ENCODE measurements around the gene SH3GL3. TPM values are rescaled to one million over a fixed set of nuclear protein-coding genes. Genes with fewer than 3 reads are reported as not detected.

Gene SH3GL3
- polyA plus RNA-seq, 2 of the 4 experiments (the other 2 are of a cell fraction) = 0.19 to 0.21 TPM

- DNase-seq (ENCODE audit: low read depth in 1 of 2, low spot score in 1 of 2) = no peak
- whole genome bisulfite sequencing (ENCODE audit: missing lambda C conversion rate) = 23% methylated on average over 6 of the region's 6 CpGs
- POLR2A ChIA-PET = no interaction called here
- no peak for ATAC-seq
- no peak for TF ChIP-seq NPAS2 (CRISPR knock-in tag; IDR thresholded peaks at IDR 0.05; ENCODE audit: borderline replicate concordance)
- no peak for TF ChIP-seq RARB (CRISPR knock-in tag; IDR thresholded peaks at IDR 0.05)
- TF ChIP-seq HOXA7 (CRISPR knock-in tag; IDR thresholded peaks at IDR 0.05) = no peak
- TF ChIP-seq EHF (CRISPR knock-in tag; IDR thresholded peaks at IDR 0.05) = no peak
- TF ChIP-seq PBX3 (IDR thresholded peaks at IDR 0.05) = no peak
- TF ChIP-seq NR3C1 (IDR thresholded peaks at IDR 0.05) = no peak
- TF ChIP-seq HOXB5 (CRISPR knock-in tag; IDR thresholded peaks at IDR 0.05) = no peak
- TF ChIP-seq, protein P1, sequence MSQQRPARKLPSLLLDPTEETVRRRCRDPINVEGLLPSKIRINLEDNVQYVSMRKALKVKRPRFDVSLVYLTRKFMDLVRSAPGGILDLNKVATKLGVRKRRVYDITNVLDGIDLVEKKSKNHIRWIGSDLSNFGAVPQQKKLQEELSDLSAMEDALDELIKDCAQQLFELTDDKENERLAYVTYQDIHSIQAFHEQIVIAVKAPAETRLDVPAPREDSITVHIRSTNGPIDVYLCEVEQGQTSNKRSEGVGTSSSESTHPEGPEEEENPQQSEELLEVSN (IDR thresholded peaks at IDR 0.05; ENCODE audit: borderline replicate concordance, low read depth) = no peak
- TF ChIP-seq BHLHE40 (IDR thresholded peaks at IDR 0.05; ENCODE audit: low read depth, low read length) = no peak
- TF ChIP-seq FOXS1 (CRISPR knock-in tag; IDR thresholded peaks at IDR 0.05) = no peak
- TF ChIP-seq ZFP36 (IDR thresholded peaks at IDR 0.05; ENCODE audit: borderline replicate concordance, partially characterized antibody) = no peak
- TF ChIP-seq MYC (IDR thresholded peaks at IDR 0.05; ENCODE audit: borderline replicate concordance, low read length) = no peak
- no peak for TF ChIP-seq KDM5A (IDR thresholded peaks at IDR 0.05)
- no peak for TF ChIP-seq CBX8 (IDR thresholded peaks at IDR 0.05)
- FAIRE-seq = no peak
- CTCF ChIA-PET = interaction anchor here (1.0 kb wide), 1 partner anchor 95 kb away, joined by 3 read pairs; no protein-coding TSS in a partner anchor
- Histone ChIP-seq H3K4me3 (no peak overlapping the region), H3K4me1 (peaks cover 8% of the 10 kb centered on the region; the same call in 2 of the 3 replicates), H3K4me2 (no peak overlapping the region), H3K9me3 (0 out of 3 replicates have a peak, but pooled peaks cover 4% of the 10 kb centered on the region), H3K27ac (no peak overlapping the region)
Measured at GRCh38 chr15:83651541-83651940, 204.4 kb downstream of the SH3GL3 start.

- no peak for DNase-seq (ENCODE audit: low read depth in 1 of 2, low spot score in 1 of 2)
- FAIRE-seq = no peak
- H3K4me2 ChIP-seq = no peak overlapping the region
- peaks cover 16% of the 10 kb centered on the region; the same call in 2 of the 3 replicates for H3K4me1 ChIP-seq
- H3K9me3 ChIP-seq = 0 out of 3 replicates have a peak, but pooled peaks cover 4% of the 10 kb centered on the region
- no peak overlapping the region for H3K27ac ChIP-seq
- TF ChIP-seq JUN (IDR thresholded peaks at IDR 0.05) (no peak), GATA3 (IDR thresholded peaks at IDR 0.05; ENCODE audit: borderline replicate concordance) (no peak), TFCP2L1 (CRISPR knock-in tag; IDR thresholded peaks at IDR 0.05) (no peak), KDM1A (IDR thresholded peaks at IDR 0.05; ENCODE audit: low read depth) (no peak), CHD2 (IDR thresholded peaks at IDR 0.05; ENCODE audit: low read length, partially characterized antibody) (no peak), HES2 (IDR thresholded peaks at IDR 0.05) (no peak), CEBPB (IDR thresholded peaks at IDR 0.05) (no peak), FOSB (CRISPR knock-in tag; IDR thresholded peaks at IDR 0.05) (no peak), CBX8 (IDR thresholded peaks at IDR 0.05) (no peak), MAFK (IDR thresholded peaks at IDR 0.05; ENCODE audit: partially characterized antibody) (no peak), NFE2L2 (conservative IDR thresholded peaks at IDR 0.05; ENCODE audit: low read length) (no peak), RNF2 (IDR thresholded peaks at IDR 0.05; ENCODE audit: borderline replicate concordance, low read depth) (no peak), HOXA7 (CRISPR knock-in tag; IDR thresholded peaks at IDR 0.05) (no peak), HOXB5 (CRISPR knock-in tag; IDR thresholded peaks at IDR 0.05) (no peak), TP53 (CRISPR knock-in tag; IDR thresholded peaks at IDR 0.05) (no peak), ATOH8 (CRISPR knock-in tag; IDR thresholded peaks at IDR 0.05; ENCODE audit: low read depth) (no peak), ZC3H11A (IDR thresholded peaks at IDR 0.05) (no peak)
- TF ChIP-seq, protein P2, sequence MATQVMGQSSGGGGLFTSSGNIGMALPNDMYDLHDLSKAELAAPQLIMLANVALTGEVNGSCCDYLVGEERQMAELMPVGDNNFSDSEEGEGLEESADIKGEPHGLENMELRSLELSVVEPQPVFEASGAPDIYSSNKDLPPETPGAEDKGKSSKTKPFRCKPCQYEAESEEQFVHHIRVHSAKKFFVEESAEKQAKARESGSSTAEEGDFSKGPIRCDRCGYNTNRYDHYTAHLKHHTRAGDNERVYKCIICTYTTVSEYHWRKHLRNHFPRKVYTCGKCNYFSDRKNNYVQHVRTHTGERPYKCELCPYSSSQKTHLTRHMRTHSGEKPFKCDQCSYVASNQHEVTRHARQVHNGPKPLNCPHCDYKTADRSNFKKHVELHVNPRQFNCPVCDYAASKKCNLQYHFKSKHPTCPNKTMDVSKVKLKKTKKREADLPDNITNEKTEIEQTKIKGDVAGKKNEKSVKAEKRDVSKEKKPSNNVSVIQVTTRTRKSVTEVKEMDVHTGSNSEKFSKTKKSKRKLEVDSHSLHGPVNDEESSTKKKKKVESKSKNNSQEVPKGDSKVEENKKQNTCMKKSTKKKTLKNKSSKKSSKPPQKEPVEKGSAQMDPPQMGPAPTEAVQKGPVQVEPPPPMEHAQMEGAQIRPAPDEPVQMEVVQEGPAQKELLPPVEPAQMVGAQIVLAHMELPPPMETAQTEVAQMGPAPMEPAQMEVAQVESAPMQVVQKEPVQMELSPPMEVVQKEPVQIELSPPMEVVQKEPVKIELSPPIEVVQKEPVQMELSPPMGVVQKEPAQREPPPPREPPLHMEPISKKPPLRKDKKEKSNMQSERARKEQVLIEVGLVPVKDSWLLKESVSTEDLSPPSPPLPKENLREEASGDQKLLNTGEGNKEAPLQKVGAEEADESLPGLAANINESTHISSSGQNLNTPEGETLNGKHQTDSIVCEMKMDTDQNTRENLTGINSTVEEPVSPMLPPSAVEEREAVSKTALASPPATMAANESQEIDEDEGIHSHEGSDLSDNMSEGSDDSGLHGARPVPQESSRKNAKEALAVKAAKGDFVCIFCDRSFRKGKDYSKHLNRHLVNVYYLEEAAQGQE (IDR thresholded peaks at IDR 0.05) = no peak
- TF ChIP-seq, protein P1 (IDR thresholded peaks at IDR 0.05; ENCODE audit: borderline replicate concordance, low read depth) = no peak
- POLR2A ChIA-PET = no interaction called here
- CTCF ChIA-PET = no interaction called here
- H3K4me3 ChIP-seq = no peak overlapping the region
- no peak for ATAC-seq
- 61% methylated on average over 5 of the region's 5 CpGs for WGBS (ENCODE audit: missing lambda C conversion rate)
Measured at GRCh38 chr15:83652626-83653204, 205.6 kb downstream of the SH3GL3 start.
